NCI-H446 treated with DMSO at 0.1 percent for 48 hours (cell line): Measurements from ENCODE around the gene HSPA12A.
A peak's percentile ranks its signal among the peaks of the same experiment; 100 is the strongest.

ENCODE experiments used
- DNase-seq: peaks from one replicate; lab custom pipeline; 2025; lab: John Stamatoyannopoulos, UW

The HSPA12A gene

GRCh38 chr10:116771101-116771958 is 29.0 kb upstream of the HSPA12A start:
- no peak for DNase-seq

GRCh38 chr10:116770281-116770680 is 27.9 kb upstream of the HSPA12A start:
- DNase-seq: no peak

GRCh38 chr10:116769791-116770190 is 27.4 kb upstream of the HSPA12A start:
- no peak for DNase-seq

- no peak for DNase-seq
Observed at GRCh38 chr10:116769368-116769767, 27.0 kb upstream of the HSPA12A start.

- DNase-seq: no peak
Observed at GRCh38 chr10:116768786-116769185, 26.4 kb upstream of the HSPA12A start.

GRCh38 chr10:116766837-116767634 is 24.7 kb upstream of the HSPA12A start:
- DNase-seq: no peak

GRCh38 chr10:116766241-116766827 is 24.0 kb upstream of the HSPA12A start:
- no peak for DNase-seq

- DNase-seq: no peak
Observed at GRCh38 chr10:116765648-116766081, 23.3 kb upstream of the HSPA12A start.

- no peak for DNase-seq
Observed at GRCh38 chr10:116764979-116765378, 22.6 kb upstream of the HSPA12A start.

- DNase-seq: no peak
Observed at GRCh38 chr10:116763440-116763839, 21.1 kb upstream of the HSPA12A start.

- no peak for DNase-seq
Observed at GRCh38 chr10:116761883-116762282, 19.5 kb upstream of the HSPA12A start.

- no peak for DNase-seq
Observed at GRCh38 chr10:116760919-116761318, 18.6 kb upstream of the HSPA12A start.

GRCh38 chr10:116757246-116757645 is 14.9 kb upstream of the HSPA12A start:
- DNase-seq: no peak

- no peak for DNase-seq
Observed at GRCh38 chr10:116756277-116756676, 13.9 kb upstream of the HSPA12A start.

GRCh38 chr10:116753759-116754158 is 11.4 kb upstream of the HSPA12A start:
- peak; percentile 2 for DNase-seq

GRCh38 chr10:116752969-116753665 is 10.8 kb upstream of the HSPA12A start:
- DNase-seq: no peak

- no peak for DNase-seq
Observed at GRCh38 chr10:116752563-116752962, 10.2 kb upstream of the HSPA12A start.

GRCh38 chr10:116748471-116748870 is 6.1 kb upstream of the HSPA12A start:
- DNase-seq: no peak

- DNase-seq: no peak
Observed at GRCh38 chr10:116748041-116748440, 5.7 kb upstream of the HSPA12A start.

- DNase-seq: no peak
Observed at GRCh38 chr10:116747325-116747724, 5.0 kb upstream of the HSPA12A start.

GRCh38 chr10:116744885-116745284 is 2.5 kb upstream of the HSPA12A start:
- no peak for DNase-seq

GRCh38 chr10:116744163-116744753 is 1.9 kb upstream of the HSPA12A start:
- DNase-seq: no peak
